Measurements from ENCODE around the gene PILRA. TPM values are rescaled to one million over a fixed set of nuclear protein-coding genes. Genes with fewer than 3 reads are reported as not detected.

The PILRA gene
- total and polyA plus RNA-seq, 2 of the 13 experiments (the other 11 are each of a cell fraction or from before 2014, with no cell fraction given): 0.13 to 1.3 TPM

DNA sequence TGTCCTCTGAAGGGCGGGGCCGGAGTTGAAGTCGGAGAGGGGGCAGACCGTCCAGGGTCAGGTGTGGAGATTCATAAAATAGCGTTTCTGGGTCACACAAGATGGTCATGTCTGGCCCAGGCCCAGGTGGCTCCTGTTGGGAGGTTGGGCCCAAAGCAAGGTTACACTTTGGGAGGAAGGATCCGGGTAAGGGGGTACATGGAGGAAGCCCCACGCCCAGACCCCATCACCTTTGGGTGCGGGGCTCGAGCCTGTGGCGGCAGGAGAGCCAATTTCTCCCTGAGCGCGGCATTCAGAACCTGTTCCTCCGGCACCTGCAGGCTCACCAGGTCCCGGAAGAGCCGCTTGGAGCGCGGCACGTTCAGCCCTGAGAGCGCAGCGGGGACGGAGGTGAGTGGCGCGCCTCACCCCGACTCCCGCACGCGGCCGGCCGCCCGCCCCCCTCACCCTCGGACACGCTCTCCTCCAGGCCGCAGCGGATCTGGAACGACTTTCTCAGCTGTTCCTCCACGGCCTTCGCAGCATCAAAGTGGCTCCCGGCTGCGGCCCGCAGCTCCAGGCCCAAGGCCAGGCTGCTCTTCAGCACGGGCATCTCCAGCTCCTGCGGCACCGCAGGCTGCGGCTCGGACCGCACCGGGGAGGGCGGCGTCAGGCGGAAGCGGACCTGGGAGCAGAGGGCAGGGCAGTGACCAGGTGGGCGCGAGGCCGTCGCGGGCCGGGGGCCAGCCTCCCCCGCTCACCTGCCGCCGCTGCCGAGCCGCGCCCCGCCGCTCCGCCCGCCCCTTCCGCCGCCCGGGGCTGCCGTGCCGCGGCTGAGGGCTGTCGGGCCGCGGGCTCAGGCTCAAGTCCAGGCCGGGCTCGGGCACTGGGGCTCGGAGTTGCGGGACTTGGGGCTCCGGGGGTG is 62.4 kb downstream of the PILRA start (continued):
- TF ChIP-seq, protein P1, sequence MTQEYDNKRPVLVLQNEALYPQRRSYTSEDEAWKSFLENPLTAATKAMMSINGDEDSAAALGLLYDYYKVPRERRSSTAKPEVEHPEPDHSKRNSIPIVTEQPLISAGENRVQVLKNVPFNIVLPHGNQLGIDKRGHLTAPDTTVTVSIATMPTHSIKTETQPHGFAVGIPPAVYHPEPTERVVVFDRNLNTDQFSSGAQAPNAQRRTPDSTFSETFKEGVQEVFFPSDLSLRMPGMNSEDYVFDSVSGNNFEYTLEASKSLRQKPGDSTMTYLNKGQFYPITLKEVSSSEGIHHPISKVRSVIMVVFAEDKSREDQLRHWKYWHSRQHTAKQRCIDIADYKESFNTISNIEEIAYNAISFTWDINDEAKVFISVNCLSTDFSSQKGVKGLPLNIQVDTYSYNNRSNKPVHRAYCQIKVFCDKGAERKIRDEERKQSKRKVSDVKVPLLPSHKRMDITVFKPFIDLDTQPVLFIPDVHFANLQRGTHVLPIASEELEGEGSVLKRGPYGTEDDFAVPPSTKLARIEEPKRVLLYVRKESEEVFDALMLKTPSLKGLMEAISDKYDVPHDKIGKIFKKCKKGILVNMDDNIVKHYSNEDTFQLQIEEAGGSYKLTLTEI (CRISPR knock-in tag; conservative IDR thresholded peaks at IDR 0.05): no peak
- no peak for TF ChIP-seq ZNF781 (CRISPR knock-in tag; IDR thresholded peaks at IDR 0.05; ENCODE audit: borderline replicate concordance, not compliant biosample characterization)
- TF ChIP-seq FOXA1 (IDR thresholded peaks at IDR 0.05): no peak
- no peak for TF ChIP-seq FOXA1 (CRISPR knock-in tag; IDR thresholded peaks at IDR 0.05)
- TF ChIP-seq, protein P2, sequence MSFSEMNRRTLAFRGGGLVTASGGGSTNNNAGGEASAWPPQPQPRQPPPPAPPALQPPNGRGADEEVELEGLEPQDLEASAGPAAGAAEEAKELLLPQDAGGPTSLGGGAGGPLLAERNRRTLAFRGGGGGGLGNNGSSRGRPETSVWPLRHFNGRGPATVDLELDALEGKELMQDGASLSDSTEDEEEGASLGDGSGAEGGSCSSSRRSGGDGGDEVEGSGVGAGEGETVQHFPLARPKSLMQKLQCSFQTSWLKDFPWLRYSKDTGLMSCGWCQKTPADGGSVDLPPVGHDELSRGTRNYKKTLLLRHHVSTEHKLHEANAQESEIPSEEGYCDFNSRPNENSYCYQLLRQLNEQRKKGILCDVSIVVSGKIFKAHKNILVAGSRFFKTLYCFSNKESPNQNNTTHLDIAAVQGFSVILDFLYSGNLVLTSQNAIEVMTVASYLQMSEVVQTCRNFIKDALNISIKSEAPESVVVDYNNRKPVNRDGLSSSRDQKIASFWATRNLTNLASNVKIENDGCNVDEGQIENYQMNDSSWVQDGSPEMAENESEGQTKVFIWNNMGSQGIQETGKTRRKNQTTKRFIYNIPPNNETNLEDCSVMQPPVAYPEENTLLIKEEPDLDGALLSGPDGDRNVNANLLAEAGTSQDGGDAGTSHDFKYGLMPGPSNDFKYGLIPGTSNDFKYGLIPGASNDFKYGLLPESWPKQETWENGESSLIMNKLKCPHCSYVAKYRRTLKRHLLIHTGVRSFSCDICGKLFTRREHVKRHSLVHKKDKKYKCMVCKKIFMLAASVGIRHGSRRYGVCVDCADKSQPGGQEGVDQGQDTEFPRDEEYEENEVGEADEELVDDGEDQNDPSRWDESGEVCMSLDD (CRISPR knock-in tag; IDR thresholded peaks at IDR 0.05; ENCODE audit: borderline replicate concordance): peak; percentile 44; the same call in 1 of the 2 replicates
- no peak for TF ChIP-seq NR2F6 (IDR thresholded peaks at IDR 0.05)
- no peak for TF ChIP-seq NR2F6 (CRISPR knock-in tag; IDR thresholded peaks at IDR 0.05)
- no peak for TF ChIP-seq ZFP36 (IDR thresholded peaks at IDR 0.05; ENCODE audit: borderline replicate concordance, low read depth, low read length, partially characterized antibody)
- TF ChIP-seq, protein P3, sequence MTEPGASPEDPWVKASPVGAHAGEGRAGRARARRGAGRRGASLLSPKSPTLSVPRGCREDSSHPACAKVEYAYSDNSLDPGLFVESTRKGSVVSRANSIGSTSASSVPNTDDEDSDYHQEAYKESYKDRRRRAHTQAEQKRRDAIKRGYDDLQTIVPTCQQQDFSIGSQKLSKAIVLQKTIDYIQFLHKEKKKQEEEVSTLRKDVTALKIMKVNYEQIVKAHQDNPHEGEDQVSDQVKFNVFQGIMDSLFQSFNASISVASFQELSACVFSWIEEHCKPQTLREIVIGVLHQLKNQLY (CRISPR knock-in tag; IDR thresholded peaks at IDR 0.05): no peak
- no peak for TF ChIP-seq IKZF1 (IDR thresholded peaks at IDR 0.05)
- TF ChIP-seq SUZ12 (IDR thresholded peaks at IDR 0.05; ENCODE audit: low read depth, low read length): no peak
- TF ChIP-seq ZNF251 (CRISPR knock-in tag; IDR thresholded peaks at IDR 0.05): no peak
- TF ChIP-seq CEBPZ (IDR thresholded peaks at IDR 0.05; ENCODE audit: low read length): no peak
- TF ChIP-seq MTF2 (CRISPR knock-in tag; IDR thresholded peaks at IDR 0.05; ENCODE audit: borderline replicate concordance): no peak
- no peak for TF ChIP-seq ZNF280D (CRISPR knock-in tag; IDR thresholded peaks at IDR 0.05)

Data from HepG2 (cell line).